ENCODE measurements around the gene CEP72. TPM values are rescaled to one million over a fixed set of nuclear protein-coding genes. Genes with fewer than 3 reads are reported as not detected.

The CEP72 gene
- total RNA-seq, 1 donor: 3.3 TPM

DNA sequence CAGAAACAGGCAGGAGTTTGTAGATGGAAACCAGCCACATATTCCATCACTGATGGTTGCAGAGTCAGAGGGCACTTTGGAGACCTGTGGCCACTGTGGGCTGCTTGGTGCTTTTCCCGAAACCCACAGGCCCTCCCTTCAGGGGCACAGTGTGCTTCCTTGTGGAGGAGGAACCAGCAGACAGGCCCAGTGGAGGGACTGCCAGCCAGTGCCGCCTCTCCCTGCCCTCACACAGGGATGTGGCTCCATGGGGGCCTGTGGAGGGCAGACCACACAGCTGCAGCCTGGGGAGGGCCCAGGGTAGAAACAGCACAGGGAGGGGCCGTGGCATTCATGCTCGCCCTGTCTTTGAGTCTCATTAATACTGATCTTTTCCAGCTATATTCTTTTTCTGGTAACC lies 35.2 kb downstream of the CEP72 start:
- H3K9me3 ChIP-seq (ENCODE audit: low read depth, low read length): no peaks in the 10 kb centered on the region
- H3K4me3 ChIP-seq (ENCODE audit: insufficient read depth, low read length): no peak overlapping the region
- H2AFZ ChIP-seq (ENCODE audit: low read length): no peak overlapping the region
- no peak for DNase-seq (ENCODE audit: insufficient read length, low spot score, missing footprints)
- no peak overlapping the region for H3K4me2 ChIP-seq (ENCODE audit: insufficient read depth, low read length)
- TF ChIP-seq CTCF (IDR thresholded peaks at IDR 0.05; ENCODE audit: extremely low read depth, low read depth, low read length): no peak
- no peaks in the 10 kb centered on the region for H3K27me3 ChIP-seq (ENCODE audit: insufficient read depth, low read length)
- H3K27ac ChIP-seq (ENCODE audit: low read depth, low read length): no peak overlapping the region
- no peaks in the 10 kb centered on the region for H4K20me1 ChIP-seq (ENCODE audit: insufficient read depth, low read length)
- peaks cover 2% of the 10 kb centered on the region for H3K36me3 ChIP-seq (ENCODE audit: insufficient read depth, low read length)
- no peaks in the 10 kb centered on the region for H3K4me1 ChIP-seq (ENCODE audit: insufficient read depth, low read length)
- H3K79me2 ChIP-seq (ENCODE audit: insufficient read depth, low read length): no peaks in the 10 kb centered on the region

DNA sequence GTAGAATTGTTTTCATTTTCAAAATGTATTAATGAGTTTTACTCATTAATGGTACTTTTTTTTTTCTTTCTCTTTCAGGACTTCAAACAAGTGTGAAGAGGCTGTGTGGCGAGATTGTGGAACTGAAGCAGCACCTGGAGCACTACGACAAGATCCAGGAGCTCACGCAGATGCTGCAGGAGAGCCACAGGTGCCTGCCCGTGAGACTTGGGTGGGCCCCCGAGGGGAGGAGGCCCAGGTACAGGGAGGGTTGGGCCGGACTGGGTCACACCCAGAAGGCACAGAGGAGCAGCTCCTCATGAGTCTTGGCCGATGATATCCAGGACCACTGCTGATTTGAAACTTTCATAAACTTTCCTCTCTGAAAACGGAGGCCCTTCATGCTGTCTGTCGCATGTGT lies 35.6 kb downstream of the CEP72 start:
- no peaks in the 10 kb centered on the region for H3K9me3 ChIP-seq (ENCODE audit: low read depth, low read length)
- no peak overlapping the region for H3K4me2 ChIP-seq (ENCODE audit: insufficient read depth, low read length)
- H3K27me3 ChIP-seq (ENCODE audit: insufficient read depth, low read length): no peaks in the 10 kb centered on the region
- H2AFZ ChIP-seq (ENCODE audit: low read length): no peak overlapping the region
- no peak for DNase-seq (ENCODE audit: insufficient read length, low spot score, missing footprints)
- H3K79me2 ChIP-seq (ENCODE audit: insufficient read depth, low read length): no peaks in the 10 kb centered on the region
- no peak overlapping the region for H3K27ac ChIP-seq (ENCODE audit: low read depth, low read length)
- peaks cover 2% of the 10 kb centered on the region for H3K36me3 ChIP-seq (ENCODE audit: insufficient read depth, low read length)
- no peaks in the 10 kb centered on the region for H3K4me1 ChIP-seq (ENCODE audit: insufficient read depth, low read length)
- TF ChIP-seq CTCF (IDR thresholded peaks at IDR 0.05; ENCODE audit: extremely low read depth, low read depth, low read length): no peak
- no peak overlapping the region for H3K4me3 ChIP-seq (ENCODE audit: insufficient read depth, low read length)
- no peaks in the 10 kb centered on the region for H4K20me1 ChIP-seq (ENCODE audit: insufficient read depth, low read length)

GRCh38 chr5:651296-652022 lies 39.3 kb downstream of the CEP72 start:
- Histone ChIP-seq H3K4me2 (ENCODE audit: insufficient read depth, low read length) (no peak overlapping the region), H3K27me3 (ENCODE audit: insufficient read depth, low read length) (no peaks in the 10 kb centered on the region), H3K36me3 (ENCODE audit: insufficient read depth, low read length) (peaks cover 4% of the 10 kb centered on the region), H4K20me1 (ENCODE audit: insufficient read depth, low read length) (no peaks in the 10 kb centered on the region), H3K9me3 (ENCODE audit: low read depth, low read length) (no peaks in the 10 kb centered on the region), H3K79me2 (ENCODE audit: insufficient read depth, low read length) (no peaks in the 10 kb centered on the region), H3K4me3 (ENCODE audit: insufficient read depth, low read length) (no peak overlapping the region), H3K27ac (ENCODE audit: low read depth, low read length) (no peak overlapping the region), H2AFZ (ENCODE audit: low read length) (no peak overlapping the region), H3K4me1 (ENCODE audit: insufficient read depth, low read length) (no peaks in the 10 kb centered on the region)
- DNase-seq (ENCODE audit: insufficient read length, low spot score, missing footprints): no peak
- no peak for TF ChIP-seq CTCF (IDR thresholded peaks at IDR 0.05; ENCODE audit: extremely low read depth, low read depth, low read length)

- Histone ChIP-seq H3K27ac (ENCODE audit: low read depth, low read length) (no peak overlapping the region), H3K4me2 (ENCODE audit: insufficient read depth, low read length) (no peak overlapping the region), H3K27me3 (ENCODE audit: insufficient read depth, low read length) (no peaks in the 10 kb centered on the region), H3K4me1 (ENCODE audit: insufficient read depth, low read length) (peaks cover under 1% of the 10 kb centered on the region), H4K20me1 (ENCODE audit: insufficient read depth, low read length) (no peaks in the 10 kb centered on the region), H3K79me2 (ENCODE audit: insufficient read depth, low read length) (no peaks in the 10 kb centered on the region), H3K9me3 (ENCODE audit: low read depth, low read length) (no peaks in the 10 kb centered on the region), H3K4me3 (ENCODE audit: insufficient read depth, low read length) (no peak overlapping the region), H2AFZ (ENCODE audit: low read length) (no peak overlapping the region), H3K36me3 (ENCODE audit: insufficient read depth, low read length) (peaks cover 4% of the 10 kb centered on the region)
- DNase-seq (ENCODE audit: insufficient read length, low spot score, missing footprints): no peak
- no peak for TF ChIP-seq CTCF (IDR thresholded peaks at IDR 0.05; ENCODE audit: extremely low read depth, low read depth, low read length)
Measured at GRCh38 chr5:652023-652515, 39.9 kb downstream of the CEP72 start.

All from osteoblast (primary cell).